Hepatocyte (in vitro differentiated cells): Measurements from ENCODE around the gene USP24.

Experiments
- EZH2 ChIP-seq: fragments of 200-600 bp; sonication (generic); IDR thresholded peaks from 2 replicates; pipeline ENCODE4 v1.6.1; 2016; ENCODE audit warnings: antibody characterized with exemption, mild to moderate bottlenecking, borderline replicate concordance
- TF ChIP-seq, protein P1 (sequence below): fragments of 200-600 bp; sonication (generic); IDR thresholded peaks from 2 replicates; pipeline ENCODE4 v1.5.1; 2016; ENCODE audit warnings: antibody characterized with exemption, mild to moderate bottlenecking; ENCODE audit not compliant: poor library complexity

DNA sequence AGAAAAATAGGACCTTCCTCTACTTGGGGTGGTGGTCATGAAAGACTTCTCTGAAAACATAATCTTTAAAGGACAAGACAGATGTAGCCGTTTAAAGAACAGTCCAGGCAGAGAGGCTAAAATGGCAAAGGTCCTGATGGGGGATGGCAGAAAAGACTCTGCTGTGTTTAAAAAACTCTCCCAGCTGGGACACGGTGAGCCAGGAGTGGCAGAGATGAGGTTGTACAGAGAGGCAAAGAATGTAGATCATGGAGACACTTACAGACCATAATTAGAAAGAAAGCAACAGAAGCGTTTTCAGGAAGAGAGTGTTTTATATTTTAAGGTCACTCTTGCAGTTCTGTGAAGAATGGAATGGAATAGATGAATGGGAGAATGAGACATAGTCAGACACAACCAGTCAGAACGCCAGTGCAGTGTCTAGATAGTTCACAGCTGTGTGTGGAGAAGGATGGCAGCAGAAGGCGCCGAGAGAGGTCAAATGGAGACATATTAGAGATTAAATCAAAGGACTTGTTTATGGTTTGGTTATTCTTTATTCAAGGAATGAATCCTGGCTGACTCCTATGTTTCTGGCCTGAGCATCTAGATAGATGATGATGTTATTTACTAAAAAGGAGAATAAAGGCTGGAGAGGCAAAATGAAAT lies 47.8 kb downstream of the USP24 start:
- TF ChIP-seq, protein P1, sequence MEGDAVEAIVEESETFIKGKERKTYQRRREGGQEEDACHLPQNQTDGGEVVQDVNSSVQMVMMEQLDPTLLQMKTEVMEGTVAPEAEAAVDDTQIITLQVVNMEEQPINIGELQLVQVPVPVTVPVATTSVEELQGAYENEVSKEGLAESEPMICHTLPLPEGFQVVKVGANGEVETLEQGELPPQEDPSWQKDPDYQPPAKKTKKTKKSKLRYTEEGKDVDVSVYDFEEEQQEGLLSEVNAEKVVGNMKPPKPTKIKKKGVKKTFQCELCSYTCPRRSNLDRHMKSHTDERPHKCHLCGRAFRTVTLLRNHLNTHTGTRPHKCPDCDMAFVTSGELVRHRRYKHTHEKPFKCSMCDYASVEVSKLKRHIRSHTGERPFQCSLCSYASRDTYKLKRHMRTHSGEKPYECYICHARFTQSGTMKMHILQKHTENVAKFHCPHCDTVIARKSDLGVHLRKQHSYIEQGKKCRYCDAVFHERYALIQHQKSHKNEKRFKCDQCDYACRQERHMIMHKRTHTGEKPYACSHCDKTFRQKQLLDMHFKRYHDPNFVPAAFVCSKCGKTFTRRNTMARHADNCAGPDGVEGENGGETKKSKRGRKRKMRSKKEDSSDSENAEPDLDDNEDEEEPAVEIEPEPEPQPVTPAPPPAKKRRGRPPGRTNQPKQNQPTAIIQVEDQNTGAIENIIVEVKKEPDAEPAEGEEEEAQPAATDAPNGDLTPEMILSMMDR, result no peak
- TF ChIP-seq EZH2, result no peak
